Measurements from ENCODE around the gene NUMBL. TPM values are rescaled to one million over a fixed set of nuclear protein-coding genes. Genes with fewer than 3 reads are reported as not detected.

The NUMBL gene
- total and polyA plus RNA-seq, 9 of the 15 experiments (the other 6 are each of a cell fraction or from before 2014, with no cell fraction given): 0.39 to 38.6 (median 6.6) TPM

- TF ChIP-seq ATF3 (IDR thresholded peaks at IDR 0.05): no peak
- TF ChIP-seq ATF3 (CRISPR knock-in tag; conservative IDR thresholded peaks at IDR 0.05): no peak
- TF ChIP-seq SREBF1 (IDR thresholded peaks at IDR 0.05; ENCODE audit: borderline replicate concordance, low read depth, low read length): no peak
- TF ChIP-seq FOXJ2 (tag; IDR thresholded peaks at IDR 0.05): no peak
- peak; percentile 39 for TF ChIP-seq JUND (IDR thresholded peaks at IDR 0.05; ENCODE audit: borderline replicate concordance, low read depth, low read length)
- no peak for TF ChIP-seq JUND (tag; IDR thresholded peaks at IDR 0.05; ENCODE audit: borderline replicate concordance, low read depth, low read length)
- no peak; the same call in 1 of the 2 replicates for TF ChIP-seq GMEB1 (CRISPR knock-in tag; IDR thresholded peaks at IDR 0.05)
- TF ChIP-seq HOXB6 (CRISPR knock-in tag; IDR thresholded peaks at IDR 0.05; ENCODE audit: borderline replicate concordance): no peak
- TF ChIP-seq ZNF134 (CRISPR knock-in tag; conservative IDR thresholded peaks at IDR 0.05): no peak
- no peak for TF ChIP-seq ZNF347 (CRISPR knock-in tag; IDR thresholded peaks at IDR 0.05; ENCODE audit: low read depth)
- no peak for TF ChIP-seq DMBX1 (CRISPR knock-in tag; IDR thresholded peaks at IDR 0.05; ENCODE audit: borderline replicate concordance)
- no peak for TF ChIP-seq FOXJ3 (CRISPR knock-in tag; IDR thresholded peaks at IDR 0.05)
- no peak for TF ChIP-seq ZNF609 (CRISPR knock-in tag; IDR thresholded peaks at IDR 0.05; ENCODE audit: borderline replicate concordance)
- TF ChIP-seq ZNF561 (CRISPR knock-in tag; conservative IDR thresholded peaks at IDR 0.05): no peak
- TF ChIP-seq CBX3 (IDR thresholded peaks at IDR 0.05; ENCODE audit: borderline replicate concordance in 1 of 2, low read length in 2 of 2): 0 out of 3 replicates have a peak, but pooled peaks of 1 of the 2 experiments have one; percentile 14
- TF ChIP-seq CGGBP1 (CRISPR knock-in tag; IDR thresholded peaks at IDR 0.05): no peak
- TF ChIP-seq ZNF511 (CRISPR knock-in tag; IDR thresholded peaks at IDR 0.05): no peak
- TF ChIP-seq TGIF2 (CRISPR knock-in tag; IDR thresholded peaks at IDR 0.05): no peak
- TF ChIP-seq U2AF1 (optimal IDR thresholded peaks at IDR 0.05; ENCODE audit: low read depth, low read length): no peak
Observed at GRCh38 chr19:40716482-40717324, 26.3 kb upstream of the NUMBL start, which contains the start of the genes COQ8B and ITPKC (continued).

Measured in K562 (cell line).